H9 (cell line): ENCODE results near the gene PRXL2C. TPM values are rescaled to one million over a fixed set of nuclear protein-coding genes. Genes with fewer than 3 reads are reported as not detected.

Source experiments
- DNase-seq: peaks from one replicate; pipeline ENCODE4 v3.0.0-alpha.2; 2017
- H2AFZ ChIP-seq: one replicate; pipeline ENCODE4 v1.6.1; 2013; ENCODE audit warnings: mild to moderate bottlenecking, low read length, control low read depth, moderate library complexity
- H2AK5ac ChIP-seq: 2 replicates; pipeline ENCODE4 v1.6.1; 2013; ENCODE audit warnings: low read length, control low read depth, mixed read lengths; ENCODE audit not compliant: insufficient read length
- H2BK120ac ChIP-seq: one replicate; pipeline ENCODE4 v1.6.1; 2013; ENCODE audit warnings: low read depth, mild to moderate bottlenecking, low read length, control low read depth, inconsistent platforms; ENCODE audit not compliant: poor library complexity, severe bottlenecking
- H2BK12ac ChIP-seq: 2 replicates; pipeline ENCODE4 v1.6.1; 2013; ENCODE audit warnings: low read length, control low read depth, mixed read lengths, low read depth; ENCODE audit not compliant: insufficient read length
- H2BK15ac ChIP-seq: 2 replicates; pipeline ENCODE4 v1.6.1; 2013; ENCODE audit warnings: low read depth, low read length, control low read depth
- H2BK20ac ChIP-seq: one replicate; pipeline ENCODE4 v1.6.1; 2013; ENCODE audit warnings: low read depth, mild to moderate bottlenecking, low read length, control low read depth, inconsistent platforms; ENCODE audit not compliant: poor library complexity, severe bottlenecking
- H2BK5ac ChIP-seq: 2 replicates; pipeline ENCODE4 v1.6.1; 2013; ENCODE audit warnings: low read length, control low read depth, mixed read lengths; ENCODE audit not compliant: insufficient read length
- H3K14ac ChIP-seq: 2 replicates; pipeline ENCODE4 v1.6.1; 2013; ENCODE audit warnings: low read length, control low read depth; ENCODE audit not compliant: insufficient read depth
- H3K18ac ChIP-seq: 2 replicates; pipeline ENCODE4 v1.6.1; 2013; ENCODE audit warnings: low read depth, mild to moderate bottlenecking, mixed read lengths, low read length, control low read depth; ENCODE audit not compliant: insufficient read length
- H3K23ac ChIP-seq: 2 replicates; pipeline ENCODE4 v1.6.1; 2013; ENCODE audit warnings: low read length, control low read depth, mixed read lengths, low read depth; ENCODE audit not compliant: insufficient read length
- H3K23me2 ChIP-seq: 2 replicates; pipeline ENCODE4 v1.6.1; 2013; ENCODE audit warnings: low read depth, mild to moderate bottlenecking, mixed read lengths, low read length, control low read depth; ENCODE audit not compliant: insufficient read length, poor library complexity, severe bottlenecking
- H3K27ac ChIP-seq: 2 replicates; pipeline ENCODE4 v1.5.1; 2013; ENCODE audit warnings: low read length, control low read depth, mixed read lengths, low read depth; ENCODE audit not compliant: insufficient read length
- H3K27me3 ChIP-seq: 2 replicates; pipeline ENCODE4 v1.6.1; 2013; ENCODE audit warnings: low read length, control low read depth, inconsistent platforms; ENCODE audit not compliant: insufficient read depth
- H3K4ac ChIP-seq: 2 replicates; pipeline ENCODE4 v1.6.1; 2013; ENCODE audit warnings: low read depth, mild to moderate bottlenecking, control low read depth, inconsistent platforms, low read length, moderate library complexity
- H3K4me1 ChIP-seq: 2 replicates; pipeline ENCODE4 v1.6.1; 2013; ENCODE audit warnings: low read length, control low read depth, inconsistent platforms; ENCODE audit not compliant: insufficient read depth
- H3K4me2 ChIP-seq: 2 replicates; pipeline ENCODE4 v1.6.1; 2013; ENCODE audit warnings: low read length, control low read depth, mixed read lengths; ENCODE audit not compliant: insufficient read length, insufficient read depth
- H3K56ac ChIP-seq: 2 replicates; pipeline ENCODE4 v1.6.1; 2013; ENCODE audit warnings: low read depth, mild to moderate bottlenecking, mixed read lengths, low read length, control low read depth; ENCODE audit not compliant: insufficient read length
- H3K79me1 ChIP-seq: 2 replicates; pipeline ENCODE4 v1.6.1; 2013; ENCODE audit warnings: low read depth, mild to moderate bottlenecking, moderate library complexity, low read length, control low read depth, inconsistent platforms; ENCODE audit not compliant: insufficient read depth, poor library complexity, severe bottlenecking
- H3K79me2 ChIP-seq: 2 replicates; pipeline ENCODE4 v1.6.1; 2013; ENCODE audit warnings: low read length, control low read depth, inconsistent platforms; ENCODE audit not compliant: insufficient read depth
- H3K9ac ChIP-seq: 2 replicates; pipeline ENCODE4 v1.6.1; 2013; ENCODE audit warnings: low read length, control low read depth, mixed read lengths; ENCODE audit not compliant: insufficient read length; ENCODE audit errors: extremely low read depth
- H3K9me3 ChIP-seq: one replicate; pipeline ENCODE4 v1.6.1; 2013; ENCODE audit warnings: low read depth, low read length, inconsistent platforms; ENCODE audit not compliant: control insufficient read depth
- H3T11ph ChIP-seq: one replicate; pipeline ENCODE4 v1.6.1; 2013; ENCODE audit warnings: mild to moderate bottlenecking, low read length, control low read depth, inconsistent platforms
- H4K20me1 ChIP-seq: one replicate; pipeline ENCODE4 v1.6.1; 2013; ENCODE audit not compliant: control insufficient read depth, insufficient read length, insufficient read depth
- H4K5ac ChIP-seq: 2 replicates; pipeline ENCODE4 v1.6.1; 2013; ENCODE audit warnings: low read depth, mild to moderate bottlenecking, mixed read lengths, low read length, control low read depth; ENCODE audit not compliant: insufficient read length
- H4K8ac ChIP-seq: replicated peaks from 2 replicates; pipeline ENCODE4 v1.6.1; 2013; ENCODE audit warnings: low read length, control low read depth, mixed read lengths, low read depth; ENCODE audit not compliant: insufficient read length
- H4K91ac ChIP-seq: 2 replicates; pipeline ENCODE4 v1.6.1; 2013; ENCODE audit warnings: low read depth, mild to moderate bottlenecking, moderate library complexity, mixed read lengths, low read length, control low read depth; ENCODE audit not compliant: insufficient read length
- H3K27ac Mint-ChIP-seq, 3 experiments: 2 replicates in 2 of 3; 3 replicates in 1 of 3; pipeline ENCODE4 v1.8.0; 2020 to 2021; ENCODE audit warnings: mixed read lengths in 3 of 3, mild to moderate bottlenecking in 1 of 3, moderate library complexity in 1 of 3
- H3K27me3 Mint-ChIP-seq: 2 replicates; pipeline ENCODE4 v1.8.0; 2021; ENCODE audit warnings: low read depth, mild to moderate bottlenecking, moderate library complexity, mixed read lengths
- H3K36me3 Mint-ChIP-seq, 3 experiments: 2 replicates in 2 of 3; 3 replicates in 1 of 3; pipeline ENCODE4 v1.8.0; 2020 to 2021; ENCODE audit warnings: low read depth in 3 of 3, mixed read lengths in 3 of 3; ENCODE audit not compliant: insufficient read depth in 1 of 3
- H3K4me1 Mint-ChIP-seq, 2 experiments: 2 replicates each; pipeline ENCODE4 v1.8.0; 2020; ENCODE audit warnings: mixed read lengths in 2 of 2
- H3K4me3 Mint-ChIP-seq, 2 experiments: 2 replicates in 1 of 2; 3 replicates in 1 of 2; pipeline ENCODE4 v1.8.0; 2020 to 2021; ENCODE audit warnings: mild to moderate bottlenecking in 2 of 2, mixed read lengths in 2 of 2, moderate library complexity in 1 of 2
- H3K9me3 Mint-ChIP-seq, 2 experiments: 2 replicates in 1 of 2; 3 replicates in 1 of 2; pipeline ENCODE4 v1.8.0; 2020; ENCODE audit warnings: mild to moderate bottlenecking in 2 of 2, mixed read lengths in 2 of 2, moderate library complexity in 1 of 2
- WGBS: extraction: QIAGEN DNeasy Blood & Tissue Kit; methylation state at CpG from one replicate; pipeline ENCODE4 v1.1.7; 2013; ENCODE audit warnings: missing lambda C conversion rate, low lambda C conversion rate, mixed read lengths; ENCODE audit not compliant: insufficient read length; ENCODE audit errors: extremely low coverage; 5-methylcytosine and 5-hydroxymethylcytosine counted together
- total RNA-seq: library from RNA; stranded (reverse); gene quantifications from 2 replicates; pipeline ENCODE4 v1.2.1, GENCODE V29; 2021
- TF ChIP-seq, protein P1 (sequence below): fragments of 200-600 bp; sonication (generic); conservative IDR thresholded peaks from 3 replicates; pipeline ENCODE4 v1.8.0; 2021; ENCODE audit warnings: antibody characterized with exemption, mild to moderate bottlenecking

PRXL2C gene
- total RNA-seq, 1 experiment from 2014 or later = 4.7 TPM

DNA sequence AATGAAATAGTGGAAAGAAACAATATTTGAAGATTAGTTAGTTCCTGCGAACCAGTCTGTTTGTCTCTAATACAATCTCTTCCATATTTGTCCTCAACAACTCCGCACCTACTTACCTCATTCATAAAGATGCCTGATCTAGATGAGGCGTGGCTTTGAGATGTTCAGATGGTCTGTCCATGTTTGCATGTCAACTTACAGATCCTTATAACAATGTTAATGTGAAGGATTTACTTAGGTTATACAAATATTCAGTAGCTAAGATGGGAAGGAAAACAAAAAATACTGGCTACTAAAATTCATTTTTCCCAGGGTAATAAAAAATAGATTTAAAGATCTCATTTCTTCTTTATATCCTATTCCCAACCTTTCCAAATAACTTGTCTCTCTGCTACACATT, 43.8 kb downstream of the PRXL2C start:
- H3K9me3 Mint-ChIP-seq = no peaks in the 10 kb centered on the region
- H3K4me2 ChIP-seq = no peak overlapping the region

More for the DNA sequence above, 43.8 kb downstream of the PRXL2C start:
- H4K91ac ChIP-seq = no peak overlapping the region
- H4K20me1 ChIP-seq = no peaks in the 10 kb centered on the region
- no peaks in the 10 kb centered on the region for H3K23me2 ChIP-seq
- H3K9ac ChIP-seq = no peak overlapping the region
- no peak overlapping the region for H2BK12ac ChIP-seq
- Mint-ChIP-seq H3K36me3 (peaks cover 0 to under 1% (median 0%) of the 10 kb centered on the region in 3 experiments; a peak in 2 of 7 replicates), H3K27me3 (peaks cover 4% of the 10 kb centered on the region), H3K4me3 (no peak overlapping the region), H3K27ac (no peak overlapping the region), H3K4me1 (peaks cover 17 to 19% of the 10 kb centered on the region in 2 experiments)
- H2AK5ac ChIP-seq = no peak overlapping the region
- H3K23ac ChIP-seq = no peak overlapping the region
- TF ChIP-seq, protein P1, sequence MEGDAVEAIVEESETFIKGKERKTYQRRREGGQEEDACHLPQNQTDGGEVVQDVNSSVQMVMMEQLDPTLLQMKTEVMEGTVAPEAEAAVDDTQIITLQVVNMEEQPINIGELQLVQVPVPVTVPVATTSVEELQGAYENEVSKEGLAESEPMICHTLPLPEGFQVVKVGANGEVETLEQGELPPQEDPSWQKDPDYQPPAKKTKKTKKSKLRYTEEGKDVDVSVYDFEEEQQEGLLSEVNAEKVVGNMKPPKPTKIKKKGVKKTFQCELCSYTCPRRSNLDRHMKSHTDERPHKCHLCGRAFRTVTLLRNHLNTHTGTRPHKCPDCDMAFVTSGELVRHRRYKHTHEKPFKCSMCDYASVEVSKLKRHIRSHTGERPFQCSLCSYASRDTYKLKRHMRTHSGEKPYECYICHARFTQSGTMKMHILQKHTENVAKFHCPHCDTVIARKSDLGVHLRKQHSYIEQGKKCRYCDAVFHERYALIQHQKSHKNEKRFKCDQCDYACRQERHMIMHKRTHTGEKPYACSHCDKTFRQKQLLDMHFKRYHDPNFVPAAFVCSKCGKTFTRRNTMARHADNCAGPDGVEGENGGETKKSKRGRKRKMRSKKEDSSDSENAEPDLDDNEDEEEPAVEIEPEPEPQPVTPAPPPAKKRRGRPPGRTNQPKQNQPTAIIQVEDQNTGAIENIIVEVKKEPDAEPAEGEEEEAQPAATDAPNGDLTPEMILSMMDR = no peak
- no peak for DNase-seq
- H2BK5ac ChIP-seq = no peak overlapping the region
- peaks cover 12% of the 10 kb centered on the region; the same call in 1 of the 2 replicates for H3K4me1 ChIP-seq
- H3K79me1 ChIP-seq = peaks cover 9% of the 10 kb centered on the region
- no peak overlapping the region for H4K5ac ChIP-seq
- no peak overlapping the region for H2AFZ ChIP-seq
- no peak overlapping the region for H3K18ac ChIP-seq
- no peaks in the 10 kb centered on the region for H3K27me3 ChIP-seq
- H3K4ac ChIP-seq = no peak overlapping the region
- peaks cover 9% of the 10 kb centered on the region; the same call in 1 of the 2 replicates for H3K79me2 ChIP-seq
- H2BK15ac ChIP-seq = no peak overlapping the region
- no CpG with 5 or more reads among the region's 3 CpGs for WGBS
- no peak overlapping the region for H3K14ac ChIP-seq
- H3T11ph ChIP-seq = no peak overlapping the region
- H3K27ac ChIP-seq = no peak overlapping the region
- no peak overlapping the region for H2BK20ac ChIP-seq
- no peak overlapping the region for H4K8ac ChIP-seq
- no peak overlapping the region for H3K56ac ChIP-seq
- no peaks in the 10 kb centered on the region for H3K9me3 ChIP-seq
- H2BK120ac ChIP-seq = no peak overlapping the region
